Lower lobe of right lung (tissue), 2 donors: ENCODE data around the gene PARP12. TPM values are rescaled to one million over a fixed set of nuclear protein-coding genes. Genes with fewer than 3 reads are reported as not detected.

Source experiments
- ATAC-seq, 2 donors: fragments of 200-7000 bp; cut with Tn5 transposase; one replicate each; pipeline ENCODE4 v1.9.1; 2020 to 2022; ENCODE audit warnings: mild to moderate bottlenecking in 2 of 2, moderate library complexity in 2 of 2
- DNase-seq: peaks from one replicate; pipeline ENCODE4 v3.0.0-alpha.2; 2020
- H3K27ac ChIP-seq: fragments of 200-600 bp; one replicate; pipeline ENCODE4 v1.8.0; 2022
- H3K27me3 ChIP-seq: fragments of 200-600 bp; one replicate; pipeline ENCODE4 v1.8.0; 2022; ENCODE audit warnings: low read depth
- H3K36me3 ChIP-seq: fragments of 200-600 bp; one replicate; pipeline ENCODE4 v1.8.0; 2022; ENCODE audit warnings: mild to moderate bottlenecking
- H3K4me1 ChIP-seq: fragments of 200-600 bp; one replicate; pipeline ENCODE4 v1.8.0; 2022
- H3K4me3 ChIP-seq: fragments of 200-600 bp; one replicate; pipeline ENCODE4 v1.8.0; 2022; ENCODE audit warnings: mild to moderate bottlenecking
- H3K9me3 ChIP-seq: fragments of 200-600 bp; one replicate; pipeline ENCODE4 v1.8.0; 2022
- CTCF ChIP-seq: fragments of 200-600 bp; IDR thresholded peaks from one replicate; pipeline ENCODE4 v1.8.0; 2022; ENCODE audit warnings: antibody characterized with exemption, mild to moderate bottlenecking
- intact Hi-C: fragments of 100-400 bp; cut with DNase I; formaldehyde crosslinking; loops from one replicate; pipeline ENCODE4 v1.11.0; 2022
- total RNA-seq: library from RNA; stranded (reverse); fragmentation: NEBNext Ultra II Directional; extraction: Animal tissue kit (Norgen Biotek cat#: 25700); gene quantifications from one replicate; pipeline ENCODE4 v1.2.1, GENCODE V29; 2021
- donor health status: DM: no; HTN: yes; CAD: no; lungs with severe emphysema.

The PARP12 gene
- total RNA-seq, 1 donor from 2014 or later, result 122 TPM

GRCh38 chr7:140008755-140009610 lies 53.8 kb downstream of the PARP12 start:
- no peaks in the 10 kb centered on the region for H3K9me3 ChIP-seq
- no peaks in the 10 kb centered on the region for H3K27me3 ChIP-seq
- H3K4me3 ChIP-seq, result no peak overlapping the region
- ATAC-seq, result no peak
- H3K4me1 ChIP-seq, result no peaks in the 10 kb centered on the region
- peaks cover 10% of the 10 kb centered on the region for H3K36me3 ChIP-seq
- DNase-seq, result no peak
- intact Hi-C loops, result loop anchor here (10.0 kb wide), 3 partner anchors 234 to 394 kb away; partner anchors contain the start of gene HIPK2
- no peak overlapping the region for H3K27ac ChIP-seq
- TF ChIP-seq CTCF, result no peak

GRCh38 chr7:140007051-140007690 lies 55.6 kb downstream of the PARP12 start:
- H3K27ac ChIP-seq, result no peak overlapping the region
- ATAC-seq (no peak), DNase-seq (no peak)
- no peaks in the 10 kb centered on the region for H3K4me1 ChIP-seq
- no peaks in the 10 kb centered on the region for H3K9me3 ChIP-seq
- intact Hi-C loops, result loop anchor here (10.0 kb wide), 3 partner anchors 232 to 392 kb away; partner anchors contain the start of gene HIPK2
- no peaks in the 10 kb centered on the region for H3K27me3 ChIP-seq
- no peak for TF ChIP-seq CTCF
- H3K36me3 ChIP-seq, result peaks cover 4% of the 10 kb centered on the region
- H3K4me3 ChIP-seq, result no peak overlapping the region

GRCh38 chr7:140006600-140006999 lies 56.2 kb downstream of the PARP12 start:
- Histone ChIP-seq H3K27ac (no peak overlapping the region), H3K9me3 (no peaks in the 10 kb centered on the region), H3K27me3 (no peaks in the 10 kb centered on the region), H3K4me1 (no peaks in the 10 kb centered on the region), H3K36me3 (peaks cover 4% of the 10 kb centered on the region), H3K4me3 (no peak overlapping the region)
- no peak for DNase-seq
- intact Hi-C loops, result loop anchor here (10.0 kb wide), 3 partner anchors 232 to 392 kb away; partner anchors contain the start of gene HIPK2
- ATAC-seq, result no peak
- no peak for TF ChIP-seq CTCF

GRCh38 chr7:140005754-140006503 lies 56.8 kb downstream of the PARP12 start:
- Histone ChIP-seq H3K27ac (no peak overlapping the region), H3K4me3 (no peak overlapping the region), H3K9me3 (no peaks in the 10 kb centered on the region), H3K36me3 (peaks cover 4% of the 10 kb centered on the region), H3K27me3 (no peaks in the 10 kb centered on the region), H3K4me1 (no peaks in the 10 kb centered on the region)
- intact Hi-C loops, result loop anchor here (10.0 kb wide), 3 partner anchors 231 to 391 kb away; partner anchors contain the start of gene HIPK2
- DNase-seq (no peak), ATAC-seq (no peak)
- peak; percentile 14 for TF ChIP-seq CTCF

- Histone ChIP-seq H3K4me3 (no peak overlapping the region), H3K27me3 (no peaks in the 10 kb centered on the region), H3K27ac (no peak overlapping the region), H3K36me3 (peaks cover 3% of the 10 kb centered on the region), H3K9me3 (no peaks in the 10 kb centered on the region), H3K4me1 (no peaks in the 10 kb centered on the region)
- ATAC-seq (no peak), DNase-seq (no peak)
- intact Hi-C loops, result loop anchor here (10.0 kb wide), 3 partner anchors 231 to 391 kb away; partner anchors contain the start of gene HIPK2
- TF ChIP-seq CTCF, result no peak
Measured at GRCh38 chr7:140005341-140005740, 57.4 kb downstream of the PARP12 start.
